Middle frontal gyrus (tissue), 1 donor: Measurements from ENCODE around the gene ABCC3.

ENCODE experiments used
- DNase-seq: peaks from one replicate; pipeline ENCODE4 v3.0.0-alpha.2; 2015; ENCODE audit warnings: low spot score; ENCODE audit errors: extremely low spot score

Gene ABCC3, protein sequence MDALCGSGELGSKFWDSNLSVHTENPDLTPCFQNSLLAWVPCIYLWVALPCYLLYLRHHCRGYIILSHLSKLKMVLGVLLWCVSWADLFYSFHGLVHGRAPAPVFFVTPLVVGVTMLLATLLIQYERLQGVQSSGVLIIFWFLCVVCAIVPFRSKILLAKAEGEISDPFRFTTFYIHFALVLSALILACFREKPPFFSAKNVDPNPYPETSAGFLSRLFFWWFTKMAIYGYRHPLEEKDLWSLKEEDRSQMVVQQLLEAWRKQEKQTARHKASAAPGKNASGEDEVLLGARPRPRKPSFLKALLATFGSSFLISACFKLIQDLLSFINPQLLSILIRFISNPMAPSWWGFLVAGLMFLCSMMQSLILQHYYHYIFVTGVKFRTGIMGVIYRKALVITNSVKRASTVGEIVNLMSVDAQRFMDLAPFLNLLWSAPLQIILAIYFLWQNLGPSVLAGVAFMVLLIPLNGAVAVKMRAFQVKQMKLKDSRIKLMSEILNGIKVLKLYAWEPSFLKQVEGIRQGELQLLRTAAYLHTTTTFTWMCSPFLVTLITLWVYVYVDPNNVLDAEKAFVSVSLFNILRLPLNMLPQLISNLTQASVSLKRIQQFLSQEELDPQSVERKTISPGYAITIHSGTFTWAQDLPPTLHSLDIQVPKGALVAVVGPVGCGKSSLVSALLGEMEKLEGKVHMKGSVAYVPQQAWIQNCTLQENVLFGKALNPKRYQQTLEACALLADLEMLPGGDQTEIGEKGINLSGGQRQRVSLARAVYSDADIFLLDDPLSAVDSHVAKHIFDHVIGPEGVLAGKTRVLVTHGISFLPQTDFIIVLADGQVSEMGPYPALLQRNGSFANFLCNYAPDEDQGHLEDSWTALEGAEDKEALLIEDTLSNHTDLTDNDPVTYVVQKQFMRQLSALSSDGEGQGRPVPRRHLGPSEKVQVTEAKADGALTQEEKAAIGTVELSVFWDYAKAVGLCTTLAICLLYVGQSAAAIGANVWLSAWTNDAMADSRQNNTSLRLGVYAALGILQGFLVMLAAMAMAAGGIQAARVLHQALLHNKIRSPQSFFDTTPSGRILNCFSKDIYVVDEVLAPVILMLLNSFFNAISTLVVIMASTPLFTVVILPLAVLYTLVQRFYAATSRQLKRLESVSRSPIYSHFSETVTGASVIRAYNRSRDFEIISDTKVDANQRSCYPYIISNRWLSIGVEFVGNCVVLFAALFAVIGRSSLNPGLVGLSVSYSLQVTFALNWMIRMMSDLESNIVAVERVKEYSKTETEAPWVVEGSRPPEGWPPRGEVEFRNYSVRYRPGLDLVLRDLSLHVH (N-terminal part only)

DNA sequence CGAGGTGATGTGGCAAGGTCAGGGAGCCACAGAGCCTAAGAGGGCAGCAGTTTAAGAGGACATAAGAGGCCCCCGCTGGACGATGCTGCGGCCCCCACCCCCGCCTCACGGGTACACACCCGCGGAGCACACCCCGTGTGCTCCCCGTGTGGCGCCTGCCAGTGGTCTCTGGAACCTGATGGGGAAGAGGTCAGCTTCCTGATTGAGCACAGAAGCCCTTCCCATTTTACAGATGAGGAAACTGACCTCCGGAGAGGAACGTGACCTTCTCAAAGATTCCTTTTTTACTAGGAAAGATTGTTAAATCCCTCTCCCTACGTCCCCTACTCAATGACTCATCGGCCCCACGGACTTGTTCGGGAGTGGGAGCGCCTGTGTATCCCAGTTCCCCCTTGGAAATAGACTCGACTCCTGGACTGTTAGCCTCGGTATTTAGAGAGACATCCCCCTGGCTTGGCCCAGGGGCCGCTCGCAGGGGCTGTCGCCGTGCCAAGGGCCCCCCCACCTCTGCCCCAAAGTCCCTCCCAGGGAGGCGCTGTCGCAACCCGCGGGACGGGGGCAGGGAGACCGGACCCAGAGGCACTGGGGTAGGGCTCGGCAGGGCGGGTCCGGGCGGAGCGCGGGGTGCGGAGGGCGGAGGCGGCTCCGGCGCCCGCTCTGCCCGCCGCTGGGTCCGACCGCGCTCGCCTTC, at the start of gene ABCC3:
ABCC3 (plus strand) TSS at position 658 of the 691 bp plus-strand sequence. CDS start 56 bp downstream, outside the sequence.
- DNase-seq, result no peak

DNA sequence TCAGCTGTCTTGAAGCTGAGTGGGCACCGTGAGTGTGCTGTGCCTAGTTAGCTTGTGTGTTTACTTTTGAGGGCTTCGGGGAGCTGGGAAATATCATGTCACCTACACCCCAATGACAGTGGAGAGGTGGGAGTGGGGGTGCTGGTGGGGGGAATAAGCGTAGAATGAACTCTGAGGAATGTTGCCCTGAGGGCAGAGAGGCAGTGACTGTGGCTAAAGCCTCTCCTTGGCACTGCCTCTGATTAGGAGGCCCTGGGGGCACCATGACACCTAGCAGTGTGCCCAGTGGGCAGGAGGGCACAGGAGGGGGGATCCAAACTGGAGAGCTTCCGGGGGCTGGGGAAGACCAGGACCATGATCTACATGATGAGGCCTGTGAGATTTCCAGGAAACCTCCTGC, 49.3 kb upstream of the ABCC3 start:
- no peak for DNase-seq

DNA sequence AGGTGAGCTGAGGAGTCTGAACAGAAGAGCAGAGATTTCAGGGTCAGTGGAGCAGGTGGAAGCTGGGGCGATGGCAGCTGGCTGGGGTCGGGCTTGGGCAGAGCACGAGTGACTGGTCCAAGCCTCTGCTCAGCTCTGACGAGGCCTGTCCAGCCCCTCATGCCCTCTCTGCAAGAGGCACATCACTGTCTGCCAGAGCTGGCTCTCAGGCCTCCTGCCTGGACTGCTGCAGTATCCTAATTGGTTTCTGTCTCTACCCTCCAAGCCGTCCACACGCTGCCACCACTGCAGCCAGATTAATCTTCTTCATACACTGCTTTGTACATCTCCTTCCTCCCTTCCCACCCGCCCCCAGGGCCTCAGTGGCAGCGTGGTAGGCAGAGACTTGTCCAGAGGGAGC, 48.8 kb upstream of the ABCC3 start:
- DNase-seq, result no peak

DNA sequence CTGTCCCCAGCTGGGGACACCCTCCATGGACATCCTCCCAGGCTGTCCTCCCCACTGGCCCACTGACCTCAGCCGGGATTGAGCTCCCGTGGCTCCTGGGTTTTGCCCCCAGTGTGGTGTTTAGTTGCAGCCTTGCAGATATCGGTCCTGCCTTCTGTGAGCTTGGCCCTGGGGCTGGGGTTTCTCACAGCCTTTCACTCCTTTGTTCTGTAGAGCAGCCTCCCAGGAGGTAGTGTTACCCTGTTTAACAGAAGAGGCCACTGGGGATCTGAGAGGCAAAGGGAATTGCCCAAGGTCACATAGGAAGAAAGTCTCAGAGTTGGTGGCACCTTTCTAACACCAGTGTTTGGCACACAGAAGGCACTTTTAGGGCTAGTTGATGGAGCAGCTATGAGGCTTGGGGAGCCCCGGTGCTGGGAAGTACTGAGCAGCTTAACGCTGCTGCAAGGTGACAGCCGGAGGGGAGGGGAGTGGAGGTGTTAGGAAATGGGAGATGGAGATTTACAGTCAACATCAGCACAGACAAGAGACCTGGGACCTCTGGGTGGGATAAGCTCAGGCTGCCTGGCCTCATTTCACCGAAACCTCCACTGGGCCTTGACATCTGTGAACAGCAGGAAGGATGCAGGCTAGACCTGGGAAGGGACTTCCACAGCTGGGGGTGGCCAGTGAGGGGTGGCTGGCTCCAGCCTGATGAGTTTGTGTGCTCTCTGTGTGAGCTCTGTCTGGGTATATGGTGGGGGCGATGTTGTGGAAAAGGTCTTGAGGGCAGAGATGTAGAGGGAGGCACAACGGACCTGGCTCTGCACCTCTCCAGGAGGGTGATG, 48.0 kb upstream of the ABCC3 start:
- no peak for DNase-seq

DNA sequence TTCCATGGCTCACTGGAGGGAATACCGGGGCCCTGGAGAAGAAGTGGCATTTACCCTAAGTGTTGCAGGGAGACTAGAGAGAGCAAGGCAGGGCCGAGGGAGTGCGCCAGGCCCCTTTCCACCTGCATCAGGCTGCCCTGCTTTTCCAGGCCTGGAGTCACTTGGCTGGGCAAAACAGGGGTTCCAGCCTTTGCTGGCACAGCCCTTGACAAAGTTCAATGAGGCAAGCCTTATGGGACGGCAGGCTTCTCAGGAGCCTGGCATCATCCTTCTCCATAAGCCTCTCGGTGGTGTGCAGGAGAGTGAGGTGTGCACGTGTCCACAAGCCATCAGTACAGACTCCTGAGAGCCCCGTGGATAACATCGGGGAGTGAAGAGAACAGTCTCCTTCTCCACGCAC, 47.1 kb upstream of the ABCC3 start:
- no peak for DNase-seq

DNA sequence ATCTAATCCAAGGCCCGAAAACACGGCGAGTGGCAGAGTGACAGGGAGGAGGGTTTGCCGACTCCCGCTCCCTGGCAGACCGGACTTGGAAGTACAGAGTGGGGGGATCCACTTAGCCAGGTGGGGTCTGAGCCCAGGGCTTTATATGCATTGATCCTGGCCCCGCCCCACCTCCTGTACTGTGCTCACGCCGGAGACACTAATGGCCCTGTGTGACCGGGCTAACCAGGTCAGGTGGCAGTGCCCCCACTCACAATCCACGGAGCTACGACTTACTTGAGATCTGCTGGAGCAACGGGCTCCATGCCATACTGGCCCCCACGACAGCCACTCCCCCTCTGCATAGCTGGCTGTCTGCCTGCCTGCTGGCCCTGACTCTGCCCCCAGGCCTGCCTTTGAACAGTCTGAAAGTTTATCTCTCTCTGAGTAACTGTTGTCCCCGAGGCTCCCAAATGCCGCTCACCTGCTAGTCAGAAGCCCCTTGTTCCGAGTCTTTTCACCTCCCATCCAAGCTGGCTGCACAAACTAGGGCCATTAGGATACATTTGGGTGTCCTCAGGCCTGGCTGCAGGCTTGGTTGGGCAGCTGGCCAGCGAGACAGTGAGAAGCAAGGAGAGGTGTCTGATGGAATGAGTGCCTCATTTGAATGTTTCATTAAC, 46.2 kb upstream of the ABCC3 start:
- no peak for DNase-seq

DNA sequence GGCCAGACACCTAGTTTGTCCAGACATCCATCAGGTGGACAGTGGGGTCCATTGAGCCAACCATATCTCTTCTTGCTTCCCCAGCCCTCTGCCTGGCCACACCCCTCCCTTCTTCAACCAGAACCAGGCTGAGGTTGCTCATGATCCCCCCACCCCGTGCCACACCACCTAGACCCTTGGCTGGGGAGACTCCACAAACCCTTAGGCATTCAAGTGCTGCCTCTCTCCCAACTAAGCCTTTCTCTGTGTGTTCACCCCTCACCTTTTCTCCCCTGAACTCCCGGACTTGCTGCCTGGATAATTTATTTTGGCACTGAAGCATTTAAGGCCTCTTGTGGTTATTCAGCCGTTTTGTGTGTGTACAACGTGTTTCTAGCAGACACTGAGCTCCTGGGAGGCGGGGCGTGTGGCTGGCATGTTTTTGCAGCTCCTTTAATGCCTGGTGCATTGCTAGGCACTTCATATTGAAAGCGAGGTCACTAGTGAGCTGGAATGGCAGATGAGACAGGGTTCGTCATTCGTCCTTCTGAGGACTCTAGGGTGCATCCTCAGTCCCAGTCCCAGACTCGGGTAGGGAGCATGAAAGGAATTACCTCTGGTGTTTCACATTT, 45.5 kb upstream of the ABCC3 start:
- no peak for DNase-seq

DNA sequence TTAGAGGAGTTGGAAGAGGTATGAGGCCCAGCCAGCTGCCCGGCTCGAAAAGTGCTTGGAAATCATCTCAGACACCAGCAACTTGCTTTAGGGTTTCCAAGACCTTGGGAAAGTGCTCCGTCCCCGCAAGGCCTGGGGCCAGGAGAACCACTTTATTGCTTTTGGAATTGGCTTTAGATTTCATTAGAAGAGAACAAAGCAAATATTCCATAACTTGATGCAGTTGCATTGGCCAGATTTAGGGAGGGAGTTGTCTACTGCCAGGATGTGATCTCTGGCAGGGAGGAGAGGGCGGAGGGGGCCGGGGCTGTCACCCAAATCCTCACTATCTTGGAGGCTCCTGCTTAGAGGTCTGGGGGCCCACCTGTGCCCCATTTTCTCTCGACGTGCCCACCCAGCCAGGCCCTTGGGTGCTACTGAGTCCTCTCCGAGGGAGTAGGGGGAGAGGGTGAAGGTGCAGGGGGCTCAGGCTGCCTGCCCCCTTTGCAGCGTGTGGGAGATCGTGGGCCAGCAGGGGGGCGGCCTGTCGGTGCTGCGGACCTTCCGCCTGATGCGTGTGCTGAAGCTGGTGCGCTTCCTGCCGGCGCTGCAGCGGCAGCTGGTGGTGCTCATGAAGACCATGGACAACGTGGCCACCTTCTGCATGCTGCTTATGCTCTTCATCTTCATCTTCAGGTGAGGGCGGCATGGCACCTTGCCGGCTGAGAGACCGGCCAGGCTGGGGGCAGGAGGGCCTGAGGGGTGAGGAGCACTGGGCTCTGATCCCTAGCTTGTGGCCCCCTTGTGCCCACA, 43.5 kb upstream of the ABCC3 start:
- DNase-seq, result no peak

DNA sequence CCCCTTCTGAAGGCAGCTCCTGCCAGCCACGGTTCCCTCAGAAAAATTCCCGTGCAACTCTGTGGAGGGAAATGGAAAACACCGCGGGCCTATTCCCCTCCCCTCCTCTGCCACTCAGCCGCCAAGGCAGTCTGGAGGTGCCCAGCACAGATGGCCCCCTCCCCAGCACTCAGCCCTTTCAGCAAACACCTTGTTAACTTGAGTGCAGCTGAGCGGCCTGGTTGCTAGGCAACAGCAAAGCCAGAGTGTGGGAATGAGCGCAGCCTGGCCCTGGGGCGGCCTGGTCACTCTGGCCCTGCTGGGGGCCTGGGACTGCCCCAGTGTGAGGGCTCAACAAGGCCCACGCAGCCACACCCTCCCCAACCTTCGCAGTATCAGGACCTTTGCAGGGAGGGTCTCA, 41.4 kb upstream of the ABCC3 start:
- no peak for DNase-seq

DNA sequence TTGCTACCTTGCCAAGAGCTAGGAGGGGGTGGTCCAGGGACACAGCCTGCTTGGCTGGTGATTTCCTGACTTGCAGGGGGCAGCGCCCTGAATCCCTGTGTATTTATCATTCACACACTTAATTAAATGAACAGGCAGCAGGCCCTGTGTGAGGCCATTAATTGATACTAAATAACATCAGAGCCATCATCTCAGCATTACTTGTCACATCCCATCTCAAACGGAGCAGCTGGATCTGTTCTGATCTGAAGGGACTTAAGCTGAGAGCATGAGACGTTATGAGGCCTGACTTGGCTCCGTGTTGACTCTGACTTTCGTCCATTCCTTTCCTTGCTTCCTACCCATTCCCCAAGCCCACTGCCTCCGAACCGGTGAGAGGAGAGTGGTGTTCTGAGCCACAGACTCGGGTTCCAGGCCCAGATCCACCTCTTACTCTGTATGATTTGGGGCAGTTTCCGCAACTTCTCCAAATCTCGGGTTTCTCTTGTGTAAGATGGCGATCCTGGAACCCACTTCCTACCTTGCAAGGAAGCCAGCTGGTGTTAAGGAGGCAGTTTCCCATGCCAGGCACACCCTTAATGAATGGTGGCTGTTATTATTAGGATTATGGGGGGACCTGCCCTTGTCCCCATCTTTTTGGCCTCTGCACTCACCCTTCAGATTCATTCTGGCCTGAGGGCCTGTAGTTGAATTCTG, 40.4 kb upstream of the ABCC3 start:
- DNase-seq, result no peak

DNA sequence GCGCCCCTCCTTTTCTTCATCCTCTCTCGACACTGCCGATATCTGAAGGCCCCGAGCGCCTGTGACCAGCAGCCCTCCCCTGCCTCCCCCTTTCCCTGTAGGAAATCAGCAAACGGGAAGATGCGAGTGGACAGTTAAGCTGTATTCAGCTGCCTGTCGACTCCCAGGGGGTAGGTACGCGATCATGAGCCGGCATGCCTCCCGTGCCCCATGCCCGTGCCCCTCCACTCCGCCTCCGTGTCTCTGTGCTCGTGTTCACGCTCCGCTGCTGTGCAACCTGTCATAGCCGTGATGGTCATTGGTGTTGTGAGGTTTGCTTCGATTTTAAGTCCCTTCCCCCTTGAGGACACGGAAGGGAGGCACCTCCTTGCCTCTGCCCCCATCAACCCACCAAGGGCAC, 39.8 kb upstream of the ABCC3 start:
- no peak for DNase-seq

DNA sequence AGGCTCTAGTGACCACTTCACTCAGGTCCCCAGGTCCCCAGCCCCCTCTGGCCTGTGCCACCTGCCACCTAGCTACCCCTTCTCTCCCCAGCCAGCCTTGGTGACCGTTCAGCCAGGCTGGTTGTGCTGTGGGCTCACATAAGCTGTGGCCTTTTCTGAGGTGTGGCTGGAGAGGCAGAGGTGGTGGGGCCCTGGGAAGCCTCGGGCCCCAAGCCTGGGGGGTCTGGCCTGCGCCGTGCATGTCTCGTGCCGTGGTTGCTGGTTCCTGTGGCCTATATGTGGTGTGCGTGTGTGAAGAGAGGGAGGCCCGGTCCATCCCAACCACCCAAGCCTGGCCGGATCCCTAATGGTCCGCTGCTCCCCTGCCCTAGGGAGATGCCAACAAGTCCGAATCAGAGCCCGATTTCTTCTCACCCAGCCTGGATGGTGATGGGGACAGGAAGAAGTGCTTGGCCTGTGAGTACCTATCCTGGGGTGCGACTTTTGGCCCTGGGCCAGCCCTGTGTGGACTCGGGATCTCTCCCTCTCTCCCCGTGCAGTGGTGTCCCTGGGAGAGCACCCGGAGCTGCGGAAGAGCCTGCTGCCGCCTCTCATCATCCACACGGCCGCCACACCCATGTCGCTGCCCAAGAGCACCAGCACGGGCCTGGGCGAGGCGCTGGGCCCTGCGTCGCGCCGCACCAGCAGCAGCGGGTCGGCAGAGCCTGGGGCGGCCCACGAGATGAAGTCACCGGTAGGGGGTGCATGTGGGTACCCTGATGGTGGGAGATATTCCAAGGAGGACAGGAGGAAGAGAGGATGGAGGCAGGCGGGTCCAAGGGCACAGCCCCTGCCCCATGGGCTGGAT, 38.3 kb upstream of the ABCC3 start:
- no peak for DNase-seq

DNA sequence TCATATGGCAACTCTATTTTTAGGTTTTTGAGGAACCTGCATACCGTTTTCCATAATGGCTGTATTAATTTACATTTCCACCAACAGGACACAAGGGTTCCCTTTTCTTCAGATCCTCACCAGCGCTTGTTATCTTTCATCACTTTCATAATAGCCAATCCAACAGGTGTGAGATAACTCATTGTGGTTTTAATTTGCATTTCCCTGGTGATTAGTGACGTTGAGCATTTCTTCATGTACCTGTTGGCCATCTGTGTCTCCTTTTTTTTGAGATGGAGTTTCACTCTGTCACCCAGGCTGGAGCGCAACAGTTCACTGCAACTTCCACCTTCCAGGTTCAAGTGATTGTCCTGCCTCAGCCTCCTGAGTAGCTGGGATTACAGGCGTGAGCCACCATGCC, 36.2 kb upstream of the ABCC3 start:
- DNase-seq, result no peak

DNA sequence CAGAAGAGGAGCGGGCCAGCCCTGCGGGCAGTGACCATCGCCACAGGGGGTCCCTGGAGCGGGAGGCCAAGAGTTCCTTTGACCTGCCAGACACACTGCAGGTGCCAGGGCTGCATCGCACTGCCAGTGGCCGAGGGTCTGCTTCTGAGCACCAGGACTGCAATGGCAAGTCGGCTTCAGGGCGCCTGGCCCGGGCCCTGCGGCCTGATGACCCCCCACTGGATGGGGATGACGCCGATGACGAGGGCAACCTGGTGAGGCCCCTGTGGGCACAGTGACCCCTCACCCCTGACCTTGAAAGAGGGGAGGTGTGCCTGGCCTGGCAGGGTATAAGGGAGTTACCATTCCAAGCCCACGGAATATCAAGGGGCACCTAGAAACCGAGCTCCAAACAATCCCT, 35.1 kb upstream of the ABCC3 start:
- DNase-seq, result no peak

DNA sequence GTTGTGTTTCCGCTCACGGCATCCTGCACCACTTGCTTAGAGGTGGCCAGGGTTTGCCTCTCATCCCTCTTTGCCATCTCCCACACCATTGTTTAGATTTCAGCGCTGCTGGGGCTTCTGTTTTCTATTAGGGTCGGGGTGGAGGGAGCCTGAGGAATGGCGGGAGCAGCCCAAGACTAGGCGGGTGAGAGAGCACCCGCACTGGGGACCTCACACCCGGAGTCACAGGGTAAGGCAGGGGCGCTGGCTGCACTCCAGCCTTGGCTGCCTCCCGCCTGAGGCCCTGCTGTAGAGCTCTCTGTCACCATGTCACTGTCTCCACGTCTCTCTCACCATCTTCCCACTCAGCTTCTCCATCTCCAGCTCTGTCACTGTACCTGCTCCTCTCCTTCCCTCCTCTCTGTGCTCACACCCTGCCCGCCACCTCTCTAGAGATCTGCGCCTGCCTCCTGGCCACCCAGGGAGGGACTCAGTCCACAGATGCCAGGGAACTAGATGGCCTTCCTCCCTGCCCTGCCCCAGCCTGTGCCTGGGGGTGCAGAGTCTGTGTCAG, 32.8 kb upstream of the ABCC3 start:
- no peak for DNase-seq

DNA sequence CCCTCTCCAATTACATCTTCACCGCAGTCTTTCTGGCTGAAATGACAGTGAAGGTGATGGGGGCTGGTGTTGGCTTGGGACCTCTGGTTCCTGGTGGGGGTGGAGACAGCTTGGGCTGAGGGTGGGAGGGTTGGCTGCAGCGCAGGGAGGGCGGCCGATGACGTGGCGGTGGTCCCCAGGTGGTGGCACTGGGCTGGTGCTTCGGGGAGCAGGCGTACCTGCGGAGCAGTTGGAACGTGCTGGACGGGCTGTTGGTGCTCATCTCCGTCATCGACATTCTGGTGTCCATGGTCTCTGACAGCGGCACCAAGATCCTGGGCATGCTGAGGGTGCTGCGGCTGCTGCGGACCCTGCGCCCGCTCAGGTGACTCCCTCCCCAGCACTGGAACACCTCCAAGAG, 31.8 kb upstream of the ABCC3 start:
- DNase-seq, result no peak

DNA sequence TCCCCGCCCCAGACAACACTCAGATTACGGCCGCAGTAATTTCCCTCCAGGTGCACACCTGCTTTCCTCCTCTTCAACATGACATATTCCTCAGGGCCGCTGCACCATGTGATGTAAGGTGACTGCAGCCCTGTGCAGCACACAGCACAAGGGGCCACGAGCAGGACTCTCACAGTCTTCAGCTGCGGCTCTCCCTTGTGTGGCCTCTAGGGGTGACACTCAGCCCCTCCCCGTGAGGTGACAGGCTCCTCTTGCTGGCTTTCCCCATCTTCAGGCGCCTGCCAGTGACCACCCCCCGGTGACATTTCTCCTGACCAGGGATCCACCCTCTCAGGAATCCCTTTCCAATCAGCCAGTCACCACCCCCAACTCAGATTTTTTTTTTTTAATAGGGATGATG, 31.3 kb upstream of the ABCC3 start:
- DNase-seq, result no peak
